A549 (cell line): ENCODE data around the gene ACBD6.
"Not testable (repeated sequence)": the region's sequence is repeated elsewhere in the genome, so short reads cannot be mapped to it uniquely, and the experiment has no call there.

Experiments used
- CHD2 ChIP-seq: fragments of 150-350 bp; IDR thresholded peaks from 2 replicates; pipeline ENCODE4 v1.6.1; 2014; ENCODE audit warnings: low read length; ENCODE audit not compliant: partially characterized antibody
- CTCF ChIP-seq: fragments of >200 bp; sonication (Bioruptor Twin); formaldehyde crosslinking; IDR thresholded peaks from 3 replicates; pipeline ENCODE4 v1.5.1; 2016
- ELK1 ChIP-seq: fragments of 150-350 bp; IDR thresholded peaks from 2 replicates; pipeline ENCODE4 v1.6.1; 2014; ENCODE audit warnings: low read depth, mild to moderate bottlenecking, low read length
- FOSB ChIP-seq: fragments of 250-450 bp; sonication (Bioruptor Pico); IDR thresholded peaks from 2 replicates; pipeline ENCODE4 v1.5.0; 2020; ENCODE audit warnings: mild to moderate bottlenecking, moderate library complexity
- JUN ChIP-seq, 2 experiments: fragments of >200 bp; sonication (Bioruptor Twin); formaldehyde crosslinking; IDR thresholded peaks; 2 replicates in 1 of 2; 3 replicates in 1 of 2; pipeline ENCODE4 v1.6.1; 2016 to 2017
- MYC ChIP-seq: IDR thresholded peaks from 2 replicates; pipeline ENCODE4 v1.6.1; 2012; ENCODE audit warnings: mild to moderate bottlenecking, inconsistent platforms, low read length, improper control_type of control experiment, borderline replicate concordance
- POLR2A ChIP-seq: IDR thresholded peaks from 2 replicates; pipeline ENCODE4 v1.6.1; 2012; ENCODE audit warnings: mild to moderate bottlenecking, low read length
- RCOR1 ChIP-seq: fragments of 150-350 bp; IDR thresholded peaks from 2 replicates; pipeline ENCODE4 v1.6.1; 2014; ENCODE audit warnings: antibody characterized with exemption, low read length, low read depth
- REST ChIP-seq: fragments of 200-600 bp; sonication (generic); IDR thresholded peaks from 2 replicates; pipeline ENCODE4 v1.6.1; 2016; ENCODE audit warnings: antibody characterized with exemption, mild to moderate bottlenecking, moderate library complexity
- RFX5 ChIP-seq: fragments of 450-650 bp; IDR thresholded peaks from 2 replicates; pipeline ENCODE4 v1.7.1; 2014; ENCODE audit warnings: antibody characterized with exemption, mild to moderate bottlenecking, moderate library complexity

GRCh38 chr1:180461682-180462081, 40.7 kb downstream of the ACBD6 start:
- TF ChIP-seq CTCF; RFX5; FOSB (CRISPR knock-in tag); JUN (IDR thresholded peaks at IDR 0.05); POLR2A; RCOR1; CHD2; MYC; REST; ELK1: not testable (repeated sequence)
